Endodermal cell (in vitro differentiated cells): ENCODE data around the gene SFTPD. TPM values are rescaled to one million over a fixed set of nuclear protein-coding genes. Genes with fewer than 3 reads are reported as not detected.
A peak's percentile ranks its signal among the peaks of the same experiment; 100 is the strongest.
"Not testable (repeated sequence)": the region's sequence is repeated elsewhere in the genome, so short reads cannot be mapped to it uniquely, and the experiment has no call there.

Experiments used
- DNase-seq: peaks from one replicate; pipeline ENCODE4 v3.0.0-alpha.2; 2017
- H3K27ac ChIP-seq: 2 replicates; pipeline ENCODE4 v1.5.1; 2013; ENCODE audit warnings: mild to moderate bottlenecking, low read depth, low read length, moderate library complexity
- H3K27me3 ChIP-seq: 2 replicates; pipeline ENCODE4 v1.6.1; 2013; ENCODE audit warnings: mild to moderate bottlenecking, low read length, moderate library complexity; ENCODE audit not compliant: insufficient read depth, control insufficient read depth, poor library complexity, severe bottlenecking
- H3K36me3 ChIP-seq: 2 replicates; pipeline ENCODE4 v1.7.0; 2013; ENCODE audit warnings: mild to moderate bottlenecking, low read length, moderate library complexity; ENCODE audit not compliant: control insufficient read depth, insufficient read depth
- H3K4me1 ChIP-seq: one replicate; pipeline ENCODE4 v1.7.0; 2013; ENCODE audit warnings: low read length; ENCODE audit not compliant: control insufficient read depth, insufficient read depth
- H3K4me3 ChIP-seq: 2 replicates; pipeline ENCODE4 v1.5.1; 2013; ENCODE audit warnings: mild to moderate bottlenecking, low read length, moderate library complexity
- H3K9ac ChIP-seq: 2 replicates; pipeline ENCODE4 v1.6.1; 2013; ENCODE audit warnings: mild to moderate bottlenecking, low read length, moderate library complexity; ENCODE audit not compliant: poor library complexity, severe bottlenecking; ENCODE audit errors: extremely low read depth
- H3K9me3 ChIP-seq: 2 replicates; pipeline ENCODE4 v1.6.1; 2013; ENCODE audit warnings: mild to moderate bottlenecking, low read length, moderate library complexity; ENCODE audit not compliant: control insufficient read depth
- H3K27ac Mint-ChIP-seq: 2 replicates; pipeline ENCODE4 v1.8.0; 2020; ENCODE audit warnings: mixed read lengths
- H3K27me3 Mint-ChIP-seq: 2 replicates; pipeline ENCODE4 v1.8.0; 2021; ENCODE audit warnings: mild to moderate bottlenecking, mixed read lengths; ENCODE audit not compliant: insufficient read depth
- H3K36me3 Mint-ChIP-seq: 2 replicates; pipeline ENCODE4 v1.8.0; 2020; ENCODE audit warnings: low read depth, mixed read lengths
- H3K4me1 Mint-ChIP-seq: 2 replicates; pipeline ENCODE4 v1.8.0; 2020; ENCODE audit warnings: mixed read lengths
- H3K4me3 Mint-ChIP-seq: 2 replicates; pipeline ENCODE4 v1.8.0; 2020; ENCODE audit warnings: mild to moderate bottlenecking, moderate library complexity, mixed read lengths
- H3K9me3 Mint-ChIP-seq: 2 replicates; pipeline ENCODE4 v1.8.0; 2020; ENCODE audit warnings: mild to moderate bottlenecking, mixed read lengths
- WGBS, 2 experiments: methylation state at CpG; one replicate each; pipeline versions ENCODE4 v1.1.5 to v1.1.7; 2013; ENCODE audit warnings: missing lambda C conversion rate in 2 of 2, mixed read lengths in 1 of 2; ENCODE audit not compliant: insufficient coverage in 1 of 2, insufficient read length in 1 of 2; 5-methylcytosine and 5-hydroxymethylcytosine counted together
- total RNA-seq, 2 donors: library from RNA; stranded (reverse); fragmentation: NEBNext Ultra II Directional in 1 of 2; extraction: Animal tissue kit (Norgen Biotek cat#: 25700) in 1 of 2; gene quantifications; 2 replicates in 1 of 2; 3 replicates in 1 of 2; pipeline ENCODE4 v1.2.1, GENCODE V29; 2021
- TF ChIP-seq, protein P1 (sequence below): fragments of 200-600 bp; sonication (generic); conservative IDR thresholded peaks from 2 replicates; pipeline ENCODE4 v1.5.0; 2021; ENCODE audit warnings: antibody characterized with exemption, mild to moderate bottlenecking

SFTPD gene
- total RNA-seq, 2 donors from 2014 or later = 0.42 to 0.86 TPM

GRCh38 chr10:79986661-79987060, 37.8 kb upstream of the SFTPD start:
- not testable (repeated sequence) for H3K27ac Mint-ChIP-seq, H3K36me3 Mint-ChIP-seq, H3K4me1 Mint-ChIP-seq, H3K36me3 ChIP-seq, H3K9ac ChIP-seq, H3K4me3 ChIP-seq, H3K9me3 Mint-ChIP-seq, H3K27ac ChIP-seq, H3K4me3 Mint-ChIP-seq, DNase-seq, H3K4me1 ChIP-seq
- peaks cover 16% of the 10 kb centered on the region for H3K9me3 ChIP-seq
- H3K27me3 Mint-ChIP-seq = peaks cover 31% of the 10 kb centered on the region
- WGBS, 2 experiments = 85 to 100% methylated on average over 1 to 2 of the region's 2 CpGs
- H3K27me3 ChIP-seq = peaks cover 12% of the 10 kb centered on the region

DNA sequence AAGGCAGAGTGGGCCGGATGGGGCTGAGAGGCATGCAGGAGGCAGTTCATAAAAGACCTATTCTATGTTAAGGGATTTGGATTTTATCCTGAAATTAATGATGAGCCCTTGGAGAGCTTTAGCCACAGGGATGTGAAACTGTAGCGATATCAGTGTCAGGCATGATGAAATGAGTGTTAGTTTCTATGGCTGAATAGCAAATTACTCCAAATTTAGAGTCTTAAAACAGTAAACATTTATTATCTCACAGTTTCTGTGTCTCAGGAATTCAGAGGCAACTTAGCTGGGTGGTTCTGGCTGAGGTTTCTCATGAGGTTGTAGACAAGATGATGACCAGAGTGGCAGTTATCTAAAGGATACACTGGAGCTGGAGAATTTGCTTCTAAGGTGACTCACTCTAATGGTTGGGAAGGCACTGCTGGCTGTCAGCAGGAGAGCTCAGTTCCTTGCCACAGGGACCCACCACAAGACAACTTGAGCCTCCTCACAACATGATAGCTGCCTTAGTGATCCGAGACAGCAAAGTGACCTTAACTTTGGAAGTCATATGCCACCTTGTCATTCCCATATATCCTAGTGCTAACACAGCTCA, 36.7 kb upstream of the SFTPD start:
- Mint-ChIP-seq H3K27me3 (peaks cover 30% of the 10 kb centered on the region), H3K36me3 (no peaks in the 10 kb centered on the region), H3K4me1 (no peaks in the 10 kb centered on the region), H3K27ac (no peak overlapping the region), H3K4me3 (no peak overlapping the region), H3K9me3 (peaks cover 9% of the 10 kb centered on the region)
- no peaks in the 10 kb centered on the region for H3K36me3 ChIP-seq
- DNase-seq = no peak
- no peaks in the 10 kb centered on the region for H3K4me1 ChIP-seq
- no peak overlapping the region for H3K4me3 ChIP-seq
- TF ChIP-seq, protein P1, sequence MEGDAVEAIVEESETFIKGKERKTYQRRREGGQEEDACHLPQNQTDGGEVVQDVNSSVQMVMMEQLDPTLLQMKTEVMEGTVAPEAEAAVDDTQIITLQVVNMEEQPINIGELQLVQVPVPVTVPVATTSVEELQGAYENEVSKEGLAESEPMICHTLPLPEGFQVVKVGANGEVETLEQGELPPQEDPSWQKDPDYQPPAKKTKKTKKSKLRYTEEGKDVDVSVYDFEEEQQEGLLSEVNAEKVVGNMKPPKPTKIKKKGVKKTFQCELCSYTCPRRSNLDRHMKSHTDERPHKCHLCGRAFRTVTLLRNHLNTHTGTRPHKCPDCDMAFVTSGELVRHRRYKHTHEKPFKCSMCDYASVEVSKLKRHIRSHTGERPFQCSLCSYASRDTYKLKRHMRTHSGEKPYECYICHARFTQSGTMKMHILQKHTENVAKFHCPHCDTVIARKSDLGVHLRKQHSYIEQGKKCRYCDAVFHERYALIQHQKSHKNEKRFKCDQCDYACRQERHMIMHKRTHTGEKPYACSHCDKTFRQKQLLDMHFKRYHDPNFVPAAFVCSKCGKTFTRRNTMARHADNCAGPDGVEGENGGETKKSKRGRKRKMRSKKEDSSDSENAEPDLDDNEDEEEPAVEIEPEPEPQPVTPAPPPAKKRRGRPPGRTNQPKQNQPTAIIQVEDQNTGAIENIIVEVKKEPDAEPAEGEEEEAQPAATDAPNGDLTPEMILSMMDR = no peak
- WGBS, 2 experiments = 95 to 100% methylated on average over 2 to 3 of the region's 3 CpGs
- H3K9me3 ChIP-seq = peaks cover 12% of the 10 kb centered on the region
- no peak overlapping the region for H3K27ac ChIP-seq
- H3K9ac ChIP-seq = no peak overlapping the region
- peaks cover 12% of the 10 kb centered on the region for H3K27me3 ChIP-seq

GRCh38 chr10:79984851-79985250, 35.9 kb upstream of the SFTPD start:
- no peaks in the 10 kb centered on the region for H3K36me3 ChIP-seq
- peaks cover 12% of the 10 kb centered on the region for H3K27me3 ChIP-seq
- TF ChIP-seq, protein P1 = no peak
- DNase-seq = peak; percentile 57
- Mint-ChIP-seq H3K27me3 (peaks cover 30% of the 10 kb centered on the region), H3K27ac (no peak overlapping the region), H3K36me3 (no peaks in the 10 kb centered on the region), H3K9me3 (peaks cover 3% of the 10 kb centered on the region), H3K4me1 (no peaks in the 10 kb centered on the region), H3K4me3 (no peak overlapping the region)
- no peaks in the 10 kb centered on the region for H3K4me1 ChIP-seq
- 87 to 90% methylated on average over 3 to 9 of the region's 9 CpGs for WGBS, 2 experiments
- peaks cover 5% of the 10 kb centered on the region for H3K9me3 ChIP-seq
- H3K9ac ChIP-seq = no peak overlapping the region
- H3K27ac ChIP-seq = no peak overlapping the region
- no peak overlapping the region for H3K4me3 ChIP-seq
